GM18507 (cell line): ENCODE results near the gene CCDC28A.

Source experiments
- DNase-seq: peaks from one replicate; pipeline ENCODE4 v3.0.0; 2011; ENCODE audit warnings: low read depth; ENCODE audit not compliant: insufficient read length; ENCODE audit errors: extremely low spot score
- FAIRE-seq: peaks from 2 replicates; lab custom pipeline; 2011; peaks lifted over from hg19 to GRCh38; lab: Jason Lieb, UNC

Gene CCDC28A

DNA sequence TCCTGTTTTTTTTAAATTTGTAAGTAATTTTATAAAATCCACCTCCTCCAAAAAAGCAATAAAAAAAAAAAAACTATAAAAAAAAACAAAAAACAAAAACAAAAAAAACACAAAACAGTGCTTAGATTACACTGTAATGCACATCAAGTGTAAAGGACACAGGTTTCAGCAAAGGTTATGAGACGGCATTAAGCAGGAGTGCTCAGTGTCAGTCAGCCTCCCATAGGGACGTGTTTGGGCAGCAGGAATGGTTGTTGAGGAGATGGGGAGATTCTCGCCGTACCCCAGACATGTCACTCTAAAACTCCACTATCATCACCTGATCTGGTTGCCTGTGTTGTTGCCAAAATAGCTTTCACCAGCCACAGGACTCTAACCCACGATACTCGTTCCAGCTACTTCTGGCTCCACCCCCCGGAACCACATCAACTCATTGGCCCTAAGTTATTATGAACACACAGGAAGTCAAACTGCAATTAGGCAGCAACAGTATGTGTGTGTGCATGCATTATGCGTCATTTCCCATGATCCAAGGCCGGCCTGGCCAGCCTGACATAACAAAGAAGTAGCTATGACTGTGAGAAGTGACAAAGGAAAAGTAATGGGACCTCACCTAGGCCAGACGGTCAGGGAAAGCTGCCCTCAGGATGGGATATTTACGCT is 51.0 kb downstream of the CCDC28A start:
- no peak for FAIRE-seq
- no peak for DNase-seq

DNA sequence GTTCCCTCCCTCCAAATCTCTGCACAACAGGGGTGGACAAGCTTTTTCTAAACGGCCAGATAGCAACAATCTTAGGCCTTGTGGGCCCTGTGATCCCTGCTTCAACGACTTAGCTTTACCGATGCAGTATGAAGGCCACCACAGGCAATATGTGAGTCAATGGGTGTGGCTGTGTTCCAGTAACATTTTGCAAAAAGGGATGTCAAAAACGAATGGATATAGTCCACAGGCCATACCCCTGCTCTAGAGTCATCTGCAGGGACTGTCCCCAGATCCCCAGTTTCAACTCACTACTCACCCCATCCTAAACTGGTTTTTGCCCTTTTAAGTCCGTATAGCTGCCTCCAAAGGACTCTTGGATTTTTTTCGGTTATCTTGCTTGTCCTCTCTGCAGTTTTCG is 56.7 kb downstream of the CCDC28A start:
- FAIRE-seq (no peak), DNase-seq (no peak)

- DNase-seq (no peak), FAIRE-seq (no peak)
These were observed 58.6 kb downstream of the CCDC28A start for GRCh38 chr6:138832182-138832581.

DNA sequence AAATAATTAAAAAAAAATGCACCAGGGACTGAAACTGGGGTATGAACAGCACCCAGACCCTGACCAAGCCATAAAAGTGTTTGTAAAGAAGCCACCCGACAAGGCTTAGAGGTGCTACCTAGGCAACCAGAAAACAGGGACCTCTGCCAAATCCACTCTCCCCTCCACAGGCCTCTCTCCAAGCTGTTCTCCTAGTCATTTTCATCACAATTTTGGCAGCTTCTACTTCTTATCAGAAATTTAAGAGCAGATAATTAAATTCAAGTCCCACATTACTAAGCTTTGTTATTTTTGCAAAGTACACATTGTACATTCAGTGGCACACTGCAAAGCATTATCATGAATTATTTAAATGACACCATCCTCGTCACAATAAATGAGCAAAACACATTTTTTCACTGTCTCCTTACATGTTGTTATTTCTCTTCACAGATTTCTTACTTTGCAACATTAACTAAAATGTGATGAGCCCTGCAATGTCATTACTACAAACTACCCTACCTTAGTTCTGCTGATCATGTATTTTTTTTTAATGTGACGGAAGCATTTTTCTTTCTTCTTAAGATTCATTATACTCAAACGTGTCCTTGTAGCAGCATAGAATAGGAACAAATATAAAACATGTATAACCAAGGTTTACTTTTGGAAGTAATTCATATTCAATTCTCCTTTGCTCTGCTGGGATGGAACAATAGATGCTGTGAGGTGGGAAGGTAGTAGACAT is 60.4 kb downstream of the CCDC28A start:
- DNase-seq (no peak), FAIRE-seq (no peak)

GRCh38 chr6:138837246-138837645 is 63.7 kb downstream of the CCDC28A start:
- FAIRE-seq, result no peak

More at GRCh38 chr6:138837246-138837645, 63.7 kb downstream of the CCDC28A start:
- DNase-seq, result no peak
